ENCODE measurements around the gene CLASRP.

CLASRP gene

GRCh38 chr19:45090034-45090433 is 51.2 kb downstream of the CLASRP start:
- no peak for DNase-seq

DNA sequence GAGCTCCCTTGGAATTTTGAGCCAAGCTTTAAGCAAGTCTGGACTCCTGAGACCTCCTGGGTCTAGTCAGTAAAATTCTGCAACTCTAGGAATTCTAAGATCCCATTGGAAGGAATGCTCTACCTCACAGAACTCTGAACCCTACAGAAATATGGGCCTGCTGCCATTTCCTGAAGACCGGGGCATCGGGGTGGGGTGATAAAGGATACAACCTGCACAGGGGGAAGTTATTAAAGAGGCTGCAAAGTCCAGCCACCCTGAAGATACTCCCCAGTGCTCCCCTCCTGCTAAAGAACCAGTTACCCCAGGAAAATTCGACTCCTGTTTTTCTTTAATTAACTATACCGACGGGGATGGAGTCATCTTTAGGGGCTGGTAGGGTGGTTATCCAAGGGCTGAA is 51.8 kb downstream of the CLASRP start:
- no peak for DNase-seq

DNA sequence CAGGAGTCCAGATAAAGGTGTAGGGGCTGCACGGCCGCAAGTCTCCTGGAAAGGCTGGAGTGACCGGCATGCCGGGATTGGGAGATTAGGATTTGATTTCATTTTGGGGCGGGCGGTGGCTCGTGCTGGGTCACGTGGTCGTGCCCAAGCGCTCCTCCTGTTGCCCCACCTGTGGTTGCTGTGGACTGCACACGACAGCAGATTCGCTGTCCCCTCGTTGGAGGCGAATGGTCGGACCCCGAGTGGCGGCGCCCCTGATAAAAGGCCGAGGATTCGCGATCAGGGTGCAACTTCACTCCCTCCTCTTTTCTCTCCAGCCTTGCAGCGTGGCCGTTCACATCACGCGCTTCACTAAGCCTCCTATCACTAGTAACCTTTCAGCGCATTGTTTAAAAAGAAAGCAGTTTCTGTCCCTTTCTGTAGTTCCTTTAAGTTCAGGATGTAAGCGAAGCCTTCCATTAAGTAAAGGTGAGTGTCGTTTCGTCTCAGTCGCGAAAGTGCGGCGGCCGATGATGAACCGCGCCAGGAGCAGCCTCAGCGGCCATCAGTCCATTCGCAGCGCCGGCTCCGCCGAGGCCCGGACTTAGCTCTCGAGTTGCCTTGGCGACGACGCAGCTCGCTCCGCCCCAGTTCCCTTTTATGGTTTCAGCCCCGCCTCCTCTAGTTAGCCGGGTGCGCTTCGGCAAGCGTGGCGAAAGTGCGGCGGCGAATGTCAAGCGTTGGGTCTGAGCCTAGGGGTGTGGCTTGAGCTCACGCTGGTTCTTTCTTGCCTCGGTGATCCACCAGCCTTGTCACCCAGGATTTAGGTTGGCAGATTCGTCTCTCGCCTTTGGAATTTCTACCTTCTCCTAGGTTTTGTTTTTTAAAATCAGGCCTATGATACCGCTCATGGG is 52.4 kb downstream of the CLASRP start:
- peak; percentile 94 for DNase-seq

GRCh38 chr19:45092747-45093678 is 54.2 kb downstream of the CLASRP start, which contains the start of gene PPP1R37:
Gene PPP1R37 (plus strand): TSS chr19:45093179. CDS start chr19:45093326, 147 bp downstream.
- DNase-seq = peak; percentile 75

GRCh38 chr19:45094137-45094536 is 55.3 kb downstream of the CLASRP start:
- DNase-seq = no peak

- no peak for DNase-seq
These were observed 55.9 kb downstream of the CLASRP start for GRCh38 chr19:45094707-45095106.

GRCh38 chr19:45095496-45096413 is 56.9 kb downstream of the CLASRP start:
- DNase-seq = no peak

GRCh38 chr19:45096700-45097099 is 57.9 kb downstream of the CLASRP start:
- DNase-seq = no peak

DNA sequence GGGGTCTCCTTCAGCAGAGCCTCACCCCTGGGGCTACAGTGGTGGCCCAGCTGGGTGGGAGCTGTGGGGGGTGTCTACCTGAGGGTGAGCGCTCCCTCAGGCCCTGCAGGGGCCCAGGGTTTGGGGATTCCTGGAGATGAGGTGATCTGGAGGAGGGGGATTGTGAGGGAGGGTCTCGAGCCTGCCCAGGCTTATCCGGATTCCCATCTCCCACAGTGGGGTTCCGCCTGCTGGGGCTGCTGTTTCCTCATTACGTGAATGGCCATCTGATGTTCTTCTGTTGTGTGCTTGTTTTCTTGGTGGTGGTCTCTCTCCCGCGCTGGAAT is 58.6 kb downstream of the CLASRP start:
- DNase-seq = no peak

DNA sequence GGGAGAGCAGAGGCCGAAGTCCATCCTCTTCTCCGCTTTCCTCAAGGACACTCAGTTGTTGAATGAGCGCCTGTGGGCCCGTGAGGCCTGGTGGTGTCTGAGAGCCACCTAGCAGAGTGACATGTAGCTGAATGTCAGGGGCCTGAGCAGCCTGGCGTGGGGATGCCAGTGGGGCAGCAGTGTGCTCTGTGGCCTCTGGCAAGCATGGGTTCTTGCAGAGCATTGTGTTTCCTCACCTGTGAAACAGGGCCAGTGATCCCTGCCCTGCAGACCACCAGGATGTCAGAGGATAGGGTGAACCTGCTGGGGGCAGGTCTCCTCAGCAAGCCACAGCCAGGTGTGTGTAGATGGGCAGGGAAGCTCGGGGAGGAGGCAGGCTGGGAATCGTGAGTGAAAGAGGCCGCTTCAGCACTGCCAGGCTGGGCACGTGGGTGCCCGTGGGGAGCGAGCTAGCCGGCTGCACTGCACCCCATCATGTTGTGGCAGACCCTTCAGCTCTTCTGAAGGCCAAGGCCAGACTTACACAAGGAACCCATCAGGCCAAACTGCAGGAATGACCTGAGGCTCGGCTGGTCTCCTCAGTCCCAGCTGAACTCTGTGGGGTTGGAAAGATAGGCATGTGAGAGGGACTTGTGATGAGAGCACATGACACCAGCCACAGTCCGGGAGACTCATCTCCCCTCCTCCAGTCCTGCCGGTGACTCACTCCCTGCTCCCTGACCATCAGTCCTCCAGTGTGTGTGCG is 59.1 kb downstream of the CLASRP start:
- DNase-seq = peak; percentile 23

GRCh38 chr19:45098521-45099466 is 59.9 kb downstream of the CLASRP start:
- no peak for DNase-seq

DNA sequence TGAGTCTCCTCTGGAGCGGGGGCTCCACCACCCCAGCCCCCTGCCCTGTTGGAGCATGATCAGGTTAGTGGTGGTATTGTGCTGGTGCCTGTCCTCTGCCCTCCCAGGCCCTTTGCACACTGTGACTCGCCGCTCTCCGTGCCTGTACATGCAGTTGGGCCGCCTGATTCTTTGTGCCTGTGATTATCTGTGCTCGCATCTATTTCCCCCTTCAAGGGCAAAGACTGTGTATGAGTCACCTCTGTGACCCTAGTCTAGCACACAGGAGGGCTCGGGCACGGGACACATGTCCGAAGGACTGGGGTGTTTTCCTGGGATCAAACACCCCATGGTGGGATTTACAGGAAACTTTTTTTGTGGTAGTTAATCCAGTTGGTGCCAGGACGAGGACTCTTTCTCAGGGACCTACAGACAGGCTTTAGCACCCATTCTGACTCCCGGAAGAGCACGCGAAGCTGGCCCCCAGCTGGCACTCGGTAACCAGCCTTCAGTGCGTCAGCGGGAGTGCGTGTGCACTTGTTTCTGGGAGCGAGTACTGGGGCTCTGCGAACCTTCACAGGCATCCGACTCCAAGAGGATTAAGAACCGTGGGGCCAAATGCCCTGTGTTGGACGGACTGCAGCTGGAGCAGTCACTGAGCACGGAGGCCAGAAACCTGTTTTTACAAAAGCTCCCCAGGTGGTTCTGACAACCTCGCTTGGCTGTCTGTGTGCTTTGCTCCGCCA is 60.8 kb downstream of the CLASRP start:
- DNase-seq = no peak

DNA sequence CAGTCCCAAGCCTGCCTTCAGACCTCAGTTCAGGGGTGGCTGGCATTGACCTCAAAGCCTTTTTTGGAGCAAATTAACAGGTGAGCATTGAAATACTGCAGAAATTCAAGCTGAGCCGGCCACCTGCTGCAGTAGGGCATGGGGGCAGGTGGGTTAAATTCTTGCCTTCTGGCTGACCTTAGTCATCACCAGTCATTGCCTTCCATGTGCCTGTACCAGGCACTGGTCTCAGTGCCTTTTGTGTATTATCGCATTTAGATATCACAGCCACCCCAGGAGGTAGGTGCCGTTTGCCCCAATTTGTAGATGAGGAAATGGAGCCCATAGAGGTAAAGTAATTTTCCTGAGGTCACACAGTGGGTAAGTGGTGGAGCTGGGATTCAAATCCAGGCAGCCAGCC is 61.4 kb downstream of the CLASRP start:
- no peak for DNase-seq

DNA sequence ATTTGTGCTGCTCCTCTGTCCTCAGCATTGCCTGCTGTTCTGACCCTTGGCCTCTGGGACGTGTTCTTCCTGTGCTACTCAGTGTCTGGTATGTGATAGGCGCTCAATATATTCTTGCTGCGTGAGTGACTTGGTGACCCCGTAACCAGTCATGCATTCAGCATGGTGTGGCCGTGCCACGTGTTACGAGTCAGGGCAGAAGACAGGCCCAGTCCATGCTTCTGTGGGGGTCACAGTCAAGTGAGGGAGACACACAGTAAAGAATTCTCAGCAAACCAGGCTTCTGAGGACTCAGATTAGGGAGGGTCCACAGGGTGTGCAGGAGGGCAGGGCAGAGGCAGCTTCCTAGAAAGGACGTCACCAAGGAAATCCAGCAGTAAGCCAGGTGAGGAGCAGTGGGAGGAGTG is 62.0 kb downstream of the CLASRP start:
- no peak for DNase-seq

DNA sequence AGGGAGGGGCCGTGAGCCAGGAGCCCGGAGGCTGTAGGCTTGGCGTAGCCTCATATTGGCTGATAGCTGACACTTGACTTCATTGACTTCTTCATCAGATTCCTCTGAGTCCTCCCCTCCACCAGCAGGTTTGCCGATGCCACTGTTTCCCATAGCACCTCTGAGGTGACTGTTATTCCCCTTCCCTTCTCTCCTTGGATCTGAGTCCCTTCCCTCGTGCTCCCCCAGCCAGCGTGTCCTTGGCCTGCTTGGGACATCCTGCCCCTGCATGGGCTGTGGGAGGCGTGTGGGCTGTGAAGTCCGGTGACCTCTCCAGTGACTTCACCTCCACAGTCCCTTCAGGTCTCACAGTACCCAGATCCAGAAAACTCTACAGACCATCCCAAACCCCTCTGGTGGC is 63.0 kb downstream of the CLASRP start:
- DNase-seq = no peak

DNA sequence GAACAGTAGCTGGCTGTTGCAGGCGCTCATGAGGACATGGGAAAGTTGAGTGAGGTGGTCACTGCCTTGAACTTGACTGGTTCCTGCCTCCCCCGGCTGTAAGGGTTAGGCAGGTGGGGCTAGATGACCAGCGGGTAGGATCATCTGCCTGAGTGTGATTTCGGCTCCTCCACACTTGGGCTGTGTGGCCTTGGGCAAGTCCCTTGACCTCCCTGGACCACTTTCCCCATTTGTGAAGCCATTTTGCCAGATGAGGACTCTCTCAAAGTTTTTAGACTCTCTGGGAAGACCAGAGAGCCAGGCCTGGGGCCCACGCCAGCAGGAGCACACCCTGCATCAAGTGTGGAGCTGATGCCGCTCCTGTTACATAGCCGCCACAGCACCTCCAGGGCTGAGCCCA is 63.6 kb downstream of the CLASRP start:
- DNase-seq = no peak

DNA sequence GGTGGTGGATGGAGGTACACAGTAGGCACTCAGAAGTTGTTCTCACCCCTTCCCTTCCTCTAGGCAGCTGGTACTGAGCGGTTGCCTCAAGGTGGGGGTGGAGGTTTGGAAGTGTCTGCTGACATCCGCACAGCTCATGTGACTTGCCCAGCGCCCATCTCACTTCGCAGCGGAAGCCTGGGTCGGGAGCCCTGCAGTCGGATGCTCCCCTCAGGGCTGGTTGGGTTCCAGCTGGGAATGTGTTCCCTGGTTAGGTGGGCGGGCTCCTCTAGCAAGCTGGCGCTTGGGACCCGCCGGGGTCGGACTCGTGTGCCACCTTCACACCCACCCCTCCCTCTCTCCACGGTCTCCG is 64.3 kb downstream of the CLASRP start:
- DNase-seq = no peak

GRCh38 chr19:45103508-45104319 is 64.9 kb downstream of the CLASRP start:
- DNase-seq = no peak

- DNase-seq = no peak
These were observed 66.0 kb downstream of the CLASRP start for GRCh38 chr19:45104658-45105349.
